GM12873 (cell line): ENCODE measurements around the gene SLC35F6.

ENCODE experiments used
- TF ChIP-seq, protein P1 (sequence below): IDR thresholded peaks from 2 replicates; pipeline ENCODE4 v1.5.1; 2012; ENCODE audit warnings: low read depth, mild to moderate bottlenecking, moderate library complexity, low read length, control low read depth; ENCODE audit not compliant: insufficient read depth; ENCODE audit errors: missing control alignments

Gene SLC35F6

DNA sequence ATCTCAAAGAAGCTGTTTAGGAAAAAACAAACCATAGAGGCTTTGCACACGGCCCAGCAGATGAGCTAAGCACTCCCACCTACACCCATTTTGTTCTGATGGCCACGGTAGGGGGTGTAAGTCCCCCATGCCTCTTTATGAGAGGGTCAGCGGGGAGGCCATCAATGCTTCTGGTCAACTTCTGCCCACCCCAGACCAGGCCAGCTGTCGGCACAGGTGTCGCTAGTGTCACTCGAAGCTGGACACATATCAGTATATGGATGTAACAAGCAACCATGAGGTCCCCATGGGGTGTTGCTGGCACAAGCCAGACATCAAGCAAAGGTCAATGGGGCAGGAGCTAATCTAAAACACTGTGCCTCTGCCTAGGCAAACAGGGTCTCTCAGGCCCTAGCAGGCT is 23.7 kb upstream of the SLC35F6 start:
- TF ChIP-seq, protein P1, sequence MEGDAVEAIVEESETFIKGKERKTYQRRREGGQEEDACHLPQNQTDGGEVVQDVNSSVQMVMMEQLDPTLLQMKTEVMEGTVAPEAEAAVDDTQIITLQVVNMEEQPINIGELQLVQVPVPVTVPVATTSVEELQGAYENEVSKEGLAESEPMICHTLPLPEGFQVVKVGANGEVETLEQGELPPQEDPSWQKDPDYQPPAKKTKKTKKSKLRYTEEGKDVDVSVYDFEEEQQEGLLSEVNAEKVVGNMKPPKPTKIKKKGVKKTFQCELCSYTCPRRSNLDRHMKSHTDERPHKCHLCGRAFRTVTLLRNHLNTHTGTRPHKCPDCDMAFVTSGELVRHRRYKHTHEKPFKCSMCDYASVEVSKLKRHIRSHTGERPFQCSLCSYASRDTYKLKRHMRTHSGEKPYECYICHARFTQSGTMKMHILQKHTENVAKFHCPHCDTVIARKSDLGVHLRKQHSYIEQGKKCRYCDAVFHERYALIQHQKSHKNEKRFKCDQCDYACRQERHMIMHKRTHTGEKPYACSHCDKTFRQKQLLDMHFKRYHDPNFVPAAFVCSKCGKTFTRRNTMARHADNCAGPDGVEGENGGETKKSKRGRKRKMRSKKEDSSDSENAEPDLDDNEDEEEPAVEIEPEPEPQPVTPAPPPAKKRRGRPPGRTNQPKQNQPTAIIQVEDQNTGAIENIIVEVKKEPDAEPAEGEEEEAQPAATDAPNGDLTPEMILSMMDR, result no peak

DNA sequence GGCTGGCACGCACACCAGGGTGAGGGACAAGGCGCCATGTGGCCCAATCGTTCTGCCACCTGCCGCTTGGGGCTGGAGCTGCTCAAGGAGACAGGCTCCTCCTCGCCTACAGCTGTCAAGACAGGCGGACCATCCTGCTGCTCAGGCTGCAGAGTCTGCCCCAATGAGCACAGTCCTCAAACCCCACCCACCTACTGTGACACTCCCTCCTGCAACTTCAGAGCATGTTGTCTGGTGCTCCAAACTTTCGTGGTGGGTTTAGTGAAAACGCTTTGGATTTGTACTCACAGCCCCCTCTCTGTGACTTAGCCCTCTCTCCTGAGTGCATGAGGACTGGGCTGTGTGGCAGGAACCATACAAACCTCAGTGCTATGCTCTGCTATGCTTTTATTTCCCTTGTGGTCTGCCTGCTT is 23.2 kb upstream of the SLC35F6 start:
- TF ChIP-seq, protein P1, result peak; percentile 12

DNA sequence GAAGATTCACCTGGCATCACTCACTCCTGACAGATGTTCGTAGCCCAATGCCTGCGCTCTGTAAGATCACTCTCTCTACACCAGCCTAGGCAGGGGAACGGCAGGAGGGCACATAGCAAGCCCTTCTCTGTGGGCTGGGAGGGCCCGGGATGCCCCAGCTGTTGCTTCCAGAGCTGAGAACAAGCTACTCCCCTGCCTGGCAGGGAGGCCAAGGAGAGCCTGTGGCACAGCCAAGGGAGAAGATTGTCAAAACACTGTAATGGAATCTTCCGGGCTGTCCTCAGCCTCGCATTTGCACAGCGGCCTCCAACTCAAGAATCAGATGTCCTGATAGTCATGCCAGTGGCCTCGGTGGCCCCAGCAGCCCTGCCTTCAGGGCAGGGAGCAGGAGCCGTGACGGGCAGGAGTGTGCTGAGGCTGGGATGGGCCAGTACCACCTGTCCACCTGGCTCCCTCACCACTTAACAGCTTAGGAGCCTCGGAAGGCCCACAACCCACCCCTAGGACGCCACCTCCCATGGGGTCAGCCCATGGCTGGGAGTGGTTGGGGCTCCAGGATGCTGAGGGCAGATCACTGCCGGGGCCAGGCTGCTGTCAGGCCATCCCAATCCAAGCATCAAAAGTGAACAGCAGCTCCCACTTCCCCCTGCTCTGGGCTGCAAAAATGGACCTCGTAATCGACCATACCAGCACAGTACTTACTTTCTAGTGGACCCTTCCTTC is 21.9 kb upstream of the SLC35F6 start:
- TF ChIP-seq, protein P1, result no peak

DNA sequence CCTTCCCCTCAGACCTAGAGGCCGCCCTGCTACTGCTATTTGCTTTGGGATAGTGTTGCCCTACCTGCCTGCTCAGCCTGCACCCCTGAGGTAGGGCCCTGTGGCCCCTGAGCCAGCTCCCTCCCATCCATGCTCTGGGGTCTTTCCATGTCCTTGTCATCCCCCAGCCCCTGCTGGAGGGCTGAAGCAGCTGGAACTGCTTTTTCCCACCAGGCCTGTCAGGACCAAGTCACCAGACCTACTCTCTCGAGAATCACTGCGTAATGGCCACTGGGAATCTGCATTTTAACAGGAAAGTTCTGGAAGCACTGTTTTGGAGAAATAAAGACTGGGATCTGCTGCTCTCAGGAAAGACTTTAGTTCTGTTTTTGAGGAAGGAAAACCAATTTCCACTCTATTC is 20.2 kb upstream of the SLC35F6 start:
- TF ChIP-seq, protein P1, result no peak

DNA sequence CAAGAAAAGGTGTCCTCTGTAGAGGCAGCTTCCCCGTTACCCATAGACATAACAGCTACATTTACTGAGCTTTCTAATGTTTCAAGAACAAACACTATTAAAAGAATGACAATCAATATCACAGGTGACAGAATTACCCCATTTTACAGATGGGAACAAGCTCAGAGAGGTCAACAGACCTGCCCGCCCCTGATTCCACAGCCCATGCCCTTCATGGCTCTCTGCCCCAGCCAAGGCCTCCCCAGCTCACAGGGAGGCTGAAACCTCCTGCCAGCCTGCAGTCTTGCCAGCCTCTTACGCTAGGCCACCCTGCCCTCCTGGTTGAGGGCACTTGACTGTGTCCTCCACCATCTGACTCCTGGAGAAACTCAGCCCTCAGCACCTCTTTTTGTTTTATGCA is 19.1 kb upstream of the SLC35F6 start:
- TF ChIP-seq, protein P1, result no peak

DNA sequence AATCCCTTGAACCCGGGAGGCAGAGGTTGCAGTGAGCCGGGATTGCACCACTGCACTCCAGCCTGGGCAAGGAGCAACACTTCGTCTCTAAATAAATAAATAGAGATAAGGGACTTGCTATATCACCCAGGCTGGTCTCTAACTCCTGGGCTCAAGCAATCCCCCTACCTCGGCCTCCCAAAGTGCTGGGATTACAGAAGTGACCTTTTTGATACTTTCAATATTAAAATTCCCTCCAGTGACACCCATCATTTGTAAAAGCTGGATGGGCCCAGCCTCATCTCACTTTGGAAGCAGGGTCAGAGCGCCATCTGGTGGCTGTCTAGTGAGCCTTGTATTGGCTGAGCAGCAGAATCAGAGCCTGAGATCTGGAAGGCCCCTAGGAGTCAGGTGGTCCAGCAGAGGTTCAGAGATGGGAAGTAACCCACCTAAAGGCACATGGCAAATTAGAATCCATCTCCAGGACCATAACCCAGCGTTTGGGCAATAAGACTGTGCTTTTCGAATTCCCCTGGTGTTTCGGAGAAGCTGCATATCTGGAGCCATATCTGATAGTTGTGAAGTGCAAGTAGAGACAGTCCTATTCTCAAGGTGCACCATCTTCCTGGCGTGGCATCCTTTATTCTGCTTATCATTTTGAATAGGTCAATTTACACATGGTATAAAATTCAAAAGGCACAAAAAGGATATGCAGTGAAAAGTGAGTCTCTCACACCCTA is 18.3 kb upstream of the SLC35F6 start:
- TF ChIP-seq, protein P1, result peak; percentile 90

DNA sequence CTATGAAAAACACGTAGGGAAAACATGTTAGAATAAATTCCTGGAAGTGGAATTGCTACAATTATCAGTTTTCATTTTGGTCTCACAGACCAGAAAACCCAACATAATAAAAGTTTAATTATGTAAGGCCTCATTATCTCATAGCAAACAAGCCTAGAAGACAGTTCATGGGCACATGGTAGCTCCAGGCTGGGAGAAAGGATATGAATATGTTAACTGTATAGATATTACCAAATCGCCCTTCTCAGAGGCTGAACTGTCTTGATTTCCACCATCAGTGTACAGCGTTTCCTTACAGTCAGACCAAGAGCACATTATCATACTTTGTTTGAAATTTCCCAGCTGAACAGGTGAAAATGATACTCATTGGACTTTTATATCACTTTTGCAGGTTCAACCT is 17.1 kb upstream of the SLC35F6 start:
- TF ChIP-seq, protein P1, result no peak
